ENCODE data around the gene SHISA2.

Gene SHISA2

GRCh38 chr13:26011996-26012821 lies 39.6 kb downstream of the SHISA2 start:
- H3K36me3 ChIP-seq (ENCODE audit: insufficient read depth, insufficient read length, low read length), result no peaks in the 10 kb centered on the region
- no peaks in the 10 kb centered on the region for H3K27me3 ChIP-seq (ENCODE audit: insufficient read depth, insufficient read length)
- TF ChIP-seq ZNF274 (IDR thresholded peaks at IDR 0.05; ENCODE audit: low read depth, low read length), result no peak
- no peaks in the 10 kb centered on the region; the same call in none of the 2 replicates for H3K9me3 ChIP-seq (ENCODE audit: insufficient read depth, low read length)
- no peak overlapping the region for H3K9ac ChIP-seq (ENCODE audit: insufficient read length, low read depth)
- no peak for DNase-seq (ENCODE audit: low read depth, low spot score)
- peaks cover 2% of the 10 kb centered on the region for H3K4me1 ChIP-seq (ENCODE audit: insufficient read depth, insufficient read length)
- no peak overlapping the region for H3K4me3 ChIP-seq (ENCODE audit: insufficient read length, low read depth)

- TF ChIP-seq SUZ12 (IDR thresholded peaks at IDR 0.05; ENCODE audit: extremely low read depth, insufficient read depth, insufficient read length), result no peak
- no peak for TF ChIP-seq ZNF274 (IDR thresholded peaks at IDR 0.05; ENCODE audit: low read depth, low read length)
- TF ChIP-seq YY1 (IDR thresholded peaks at IDR 0.05; ENCODE audit: insufficient read depth, insufficient read length), result no peak
- no peaks in the 10 kb centered on the region for H3K36me3 ChIP-seq (ENCODE audit: insufficient read depth, insufficient read length, low read length)
- H3K4me3 ChIP-seq (ENCODE audit: insufficient read length, low read depth), result no peak overlapping the region
- no peak overlapping the region for H3K9ac ChIP-seq (ENCODE audit: insufficient read length, low read depth)
- no peaks in the 10 kb centered on the region; the same call in none of the 2 replicates for H3K9me3 ChIP-seq (ENCODE audit: insufficient read depth, low read length)
- H3K27me3 ChIP-seq (ENCODE audit: insufficient read depth, insufficient read length), result no peaks in the 10 kb centered on the region
- DNase-seq (ENCODE audit: low read depth, low spot score), result no peak
- peaks cover 2% of the 10 kb centered on the region for H3K4me1 ChIP-seq (ENCODE audit: insufficient read depth, insufficient read length)
Measured at GRCh38 chr13:26011208-26011573, 40.6 kb downstream of the SHISA2 start.

GRCh38 chr13:26010487-26011207 lies 41.2 kb downstream of the SHISA2 start:
- Histone ChIP-seq H3K9ac (ENCODE audit: insufficient read length, low read depth) (no peak overlapping the region), H3K36me3 (ENCODE audit: insufficient read depth, insufficient read length, low read length) (no peaks in the 10 kb centered on the region), H3K4me1 (ENCODE audit: insufficient read depth, insufficient read length) (peaks cover 2% of the 10 kb centered on the region), H3K27me3 (ENCODE audit: insufficient read depth, insufficient read length) (no peaks in the 10 kb centered on the region), H3K9me3 (ENCODE audit: insufficient read depth, low read length) (no peaks in the 10 kb centered on the region; the same call in none of the 2 replicates), H3K4me3 (ENCODE audit: insufficient read length, low read depth) (no peak overlapping the region)
- DNase-seq (ENCODE audit: low read depth, low spot score), result no peak
- TF ChIP-seq SUZ12 (IDR thresholded peaks at IDR 0.05; ENCODE audit: extremely low read depth, insufficient read depth, insufficient read length) (no peak), YY1 (IDR thresholded peaks at IDR 0.05; ENCODE audit: insufficient read depth, insufficient read length) (no peak), ZNF274 (IDR thresholded peaks at IDR 0.05; ENCODE audit: low read depth, low read length) (no peak)

- Histone ChIP-seq H3K4me3 (ENCODE audit: insufficient read length, low read depth) (no peak overlapping the region), H3K9ac (ENCODE audit: insufficient read length, low read depth) (no peak overlapping the region), H3K9me3 (ENCODE audit: insufficient read depth, low read length) (no peaks in the 10 kb centered on the region), H3K27me3 (ENCODE audit: insufficient read depth, insufficient read length) (no peaks in the 10 kb centered on the region), H3K4me1 (ENCODE audit: insufficient read depth, insufficient read length) (peaks cover 2% of the 10 kb centered on the region), H3K36me3 (ENCODE audit: insufficient read depth, insufficient read length, low read length) (no peaks in the 10 kb centered on the region)
- no peak for TF ChIP-seq ZNF274 (IDR thresholded peaks at IDR 0.05; ENCODE audit: low read depth, low read length)
- no peak for TF ChIP-seq SUZ12 (IDR thresholded peaks at IDR 0.05; ENCODE audit: extremely low read depth, insufficient read depth, insufficient read length)
- no peak for TF ChIP-seq YY1 (IDR thresholded peaks at IDR 0.05; ENCODE audit: insufficient read depth, insufficient read length)
- DNase-seq (ENCODE audit: low read depth, low spot score), result no peak
Measured at GRCh38 chr13:26007261-26008125, 44.3 kb downstream of the SHISA2 start.

Data from NT2/D1 (cell line).